SU-DHL-6 (cell line): ENCODE data around the gene CCDC181.

ENCODE experiments used
- CTCF ChIP-seq: fragments of 200-600 bp; sonication (generic); IDR thresholded peaks from one replicate; pipeline ENCODE4 v1.5.1; 2017; ENCODE audit warnings: antibody characterized with exemption, mild to moderate bottlenecking, low read length, moderate library complexity; ENCODE audit not compliant: insufficient read depth, poor library complexity, severe bottlenecking
- EZH2phosphoT487 ChIP-seq: fragments of 200-600 bp; sonication (generic), shearing (Covaris generic); conservative IDR thresholded peaks from 2 replicates; pipeline ENCODE4 v1.6.1; 2018; ENCODE audit warnings: mild to moderate bottlenecking, antibody characterized with exemption, low read length, moderate library complexity, mixed read lengths

GRCh38 chr1:169367686-169368405 is 59.4 kb downstream of the CCDC181 start, which contains the start of the genes BLZF1 and NME7:
- no peak for TF ChIP-seq CTCF
- no peak for TF ChIP-seq EZH2phosphoT487
